CD8-positive, alpha-beta memory T cell (primary cell): ENCODE data around the gene PRRT3. TPM values are rescaled to one million over a fixed set of nuclear protein-coding genes. Genes with fewer than 3 reads are reported as not detected.
"Not testable (repeated sequence)": the region's sequence is repeated elsewhere in the genome, so short reads cannot be mapped to it uniquely, and the experiment has no call there.

Experiments
- CTCF ChIA-PET: fragments of 350-600 bp; sonication (Branson Sonifier 250); formaldehyde crosslinking; loops from one replicate; lab custom pipeline; 2021; ENCODE audit warnings: antibody characterized with exemption; lab: Charles Lee
- POLR2A ChIA-PET: fragments of 350-600 bp; sonication (Branson Sonifier 250); formaldehyde crosslinking; loops from one replicate; lab custom pipeline; 2021; ENCODE audit warnings: antibody characterized with exemption; lab: Charles Lee
- DNase-seq, 5 donors: peaks; one replicate each; pipeline versions ENCODE4 v3.0.0 to v3.0.0-alpha.2; 2020 to 2022; ENCODE audit warnings: mixed read lengths in 1 of 5
- H3K27ac ChIP-seq: one replicate; pipeline ENCODE4 v1.7.0; 2013; ENCODE audit warnings: low read depth, mild to moderate bottlenecking, low read length, moderate library complexity
- H3K27me3 ChIP-seq: 2 replicates; pipeline ENCODE4 v1.7.0; 2013; ENCODE audit warnings: low read length, mild to moderate bottlenecking; ENCODE audit not compliant: insufficient read depth, poor library complexity, severe bottlenecking
- H3K36me3 ChIP-seq: 2 replicates; pipeline ENCODE4 v1.7.0; 2013; ENCODE audit warnings: mild to moderate bottlenecking, low read length, moderate library complexity; ENCODE audit not compliant: insufficient read depth
- H3K4me1 ChIP-seq: 2 replicates; pipeline ENCODE4 v1.7.0; 2013; ENCODE audit warnings: mild to moderate bottlenecking, low read length, moderate library complexity; ENCODE audit not compliant: insufficient read depth
- H3K4me3 ChIP-seq: 2 replicates; pipeline ENCODE4 v1.7.0; 2013; ENCODE audit warnings: mild to moderate bottlenecking, low read length
- H3K9me3 ChIP-seq: 2 replicates; pipeline ENCODE4 v1.7.0; 2013; ENCODE audit warnings: mild to moderate bottlenecking, low read length
- H3K27ac Mint-ChIP-seq, 8 donors: one replicate each; pipeline ENCODE4 v1.8.0; 2020 to 2021; ENCODE audit warnings: mixed read lengths in 8 of 8, mild to moderate bottlenecking in 6 of 8, inconsistent platforms in 3 of 8, moderate library complexity in 3 of 8
- H3K27me3 Mint-ChIP-seq, 2 donors: one replicate each; pipeline ENCODE4 v1.8.0; 2020 to 2021; ENCODE audit warnings: mixed read lengths in 2 of 2, mild to moderate bottlenecking in 1 of 2, moderate library complexity in 1 of 2
- H3K36me3 Mint-ChIP-seq, 3 donors: one replicate each; pipeline ENCODE4 v1.8.0; 2020 to 2021; ENCODE audit warnings: mixed read lengths in 3 of 3, inconsistent platforms in 1 of 3, mild to moderate bottlenecking in 1 of 3
- H3K4me1 Mint-ChIP-seq, 3 donors: one replicate each; pipeline ENCODE4 v1.8.0; 2020 to 2021; ENCODE audit warnings: mixed read lengths in 3 of 3, inconsistent platforms in 1 of 3, mild to moderate bottlenecking in 1 of 3
- H3K4me3 Mint-ChIP-seq, 7 donors: one replicate each; pipeline ENCODE4 v1.8.0; 2020 to 2021; ENCODE audit warnings: mixed read lengths in 7 of 7, mild to moderate bottlenecking in 6 of 7, moderate library complexity in 4 of 7, inconsistent platforms in 2 of 7
- H3K9me3 Mint-ChIP-seq, 5 donors: one replicate each; pipeline ENCODE4 v1.8.0; 2020 to 2022; ENCODE audit warnings: mixed read lengths in 5 of 5, mild to moderate bottlenecking in 3 of 5, moderate library complexity in 2 of 5, inconsistent platforms in 1 of 5
- polyA plus RNA-seq: library from polyadenylated mRNA; unstranded; fragments of 300-500 nt; fragmentation: Illumina TruSeq; gene quantifications from one replicate; pipeline ENCODE4 v1.2.3, GENCODE V29; 2021
- total RNA-seq, 2 experiments: library from RNA; stranded (reverse); gene quantifications; one replicate each; pipeline ENCODE4 v1.2.3, GENCODE V29; 2021

The PRRT3 gene
- total and polyA plus RNA-seq, 3 experiments from 2014 or later: 5.4 to 12.3 (median 12.1) TPM

DNA sequence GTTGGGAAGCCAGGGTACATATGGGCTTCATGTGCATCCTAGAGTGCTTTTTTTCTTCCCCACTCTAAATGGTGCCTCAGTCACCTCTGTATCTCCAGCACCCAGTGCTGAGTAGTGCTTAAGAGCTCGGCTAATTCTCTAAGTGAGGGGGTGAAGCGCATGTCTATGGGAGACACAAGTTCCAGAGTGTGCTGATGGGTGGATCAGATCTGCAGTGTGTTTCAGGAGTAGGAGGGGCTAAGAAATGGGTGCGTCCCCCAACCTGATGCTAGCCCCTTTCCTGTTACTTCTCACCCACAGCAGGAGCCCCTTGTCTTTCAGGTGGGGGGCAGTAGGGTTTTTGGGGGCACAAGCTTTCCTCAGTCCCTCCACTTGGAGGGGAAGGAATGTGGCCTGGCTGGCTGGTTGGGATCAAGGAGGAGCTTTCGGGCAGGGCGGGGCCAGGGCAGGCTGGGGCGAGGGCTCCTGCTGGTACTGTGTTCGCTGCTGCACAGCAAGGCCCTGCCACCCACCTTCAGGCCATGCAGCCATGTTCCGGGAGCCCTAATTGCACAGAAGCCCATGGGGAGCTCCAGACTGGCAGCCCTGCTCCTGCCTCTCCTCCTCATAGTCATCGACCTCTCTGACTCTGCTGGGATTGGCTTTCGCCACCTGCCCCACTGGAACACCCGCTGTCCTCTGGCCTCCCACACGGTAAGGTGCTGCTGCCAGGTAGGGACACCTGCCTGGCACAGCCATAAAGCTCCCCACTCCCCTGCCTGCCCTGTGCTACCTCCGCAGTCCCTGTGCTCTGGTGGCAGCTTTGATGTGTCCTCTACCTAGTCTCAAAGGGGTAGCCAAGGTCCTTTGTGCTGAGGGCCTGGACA is 49.6 kb downstream of the PRRT3 start, which contains the start of gene IL17RE:
Gene IL17RE, plus strand, starts transcription at position 477 of the 866 bp plus-strand sequence. Its CDS starts 85 bp downstream, at position 562.
- ChIA-PET POLR2A (interaction anchor here (0.5 to 1.5 kb wide), 2 partner anchors 11 to 270 kb away, joined by 6 to 8 read pairs; no protein-coding TSS in a partner anchor), CTCF (interaction anchor here (0.6 to 2.1 kb wide), 2 partner anchors 30 to 151 kb away, joined by 3 to 5 read pairs; no protein-coding TSS in a partner anchor)
- no peaks in the 10 kb centered on the region for H3K36me3 ChIP-seq
- H3K27me3 ChIP-seq: no peaks in the 10 kb centered on the region
- DNase-seq: no peak
- no peak within 1 kb of the TSS for H3K4me3 ChIP-seq
- H3K36me3 Mint-ChIP-seq: no peaks in the 10 kb centered on the region
- H3K4me1 ChIP-seq: peaks cover 19% of the 10 kb centered on the region
- H3K9me3 Mint-ChIP-seq: no peaks in the 10 kb centered on the region
- H3K4me1 Mint-ChIP-seq: peaks cover 18 to 37% (median 29%) of the 10 kb centered on the region in 3 donors
- H3K4me3 Mint-ChIP-seq: peak within 1 kb of the TSS; percentile 52 to 88 (median 82)
- H3K27ac Mint-ChIP-seq: peak within 1 kb of the TSS; percentile 22 to 94 (median 84)
- no peaks in the 10 kb centered on the region for H3K9me3 ChIP-seq
- H3K27ac ChIP-seq: no peak within 1 kb of the TSS
- H3K27me3 Mint-ChIP-seq: no peaks in the 10 kb centered on the region

DNA sequence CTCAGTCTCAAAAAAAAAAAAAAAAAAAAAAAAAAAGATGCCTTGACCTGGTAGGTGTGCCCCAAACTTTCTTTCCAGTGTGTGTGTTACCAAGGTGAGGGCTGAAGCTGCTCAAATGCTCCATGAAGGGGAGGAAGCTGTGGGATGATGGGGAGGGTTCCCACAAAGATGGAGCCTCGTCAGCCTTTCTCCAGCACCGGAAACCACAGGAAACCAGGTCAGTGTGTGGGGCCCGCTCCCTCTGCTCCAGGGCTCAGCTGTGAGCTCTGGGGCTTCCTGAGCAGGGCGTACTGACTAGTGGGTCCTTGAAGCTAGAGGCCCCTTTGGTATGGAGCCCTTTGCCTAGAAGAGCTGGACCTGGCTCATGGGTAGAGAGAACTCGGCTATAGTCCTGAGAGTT is 50.2 kb downstream of the PRRT3 start:
- no peak overlapping the region for H3K27ac ChIP-seq
- peaks cover 18 to 37% (median 29%) of the 10 kb centered on the region in 3 donors for H3K4me1 Mint-ChIP-seq
- H3K4me3 ChIP-seq: no peak overlapping the region
- no peaks in the 10 kb centered on the region for H3K27me3 Mint-ChIP-seq
- DNase-seq: peak in 2 of 5 donors; percentile 35 to 44
- H3K4me3 Mint-ChIP-seq: peak overlapping the region in 6 of 7 donors; percentile 78 to 88 (median 82)
- POLR2A ChIA-PET: interaction anchor here (1.5 kb wide), 1 partner anchor 11 kb away, joined by 6 read pairs; no protein-coding TSS in a partner anchor
- H3K27me3 ChIP-seq: no peaks in the 10 kb centered on the region
- H3K9me3 Mint-ChIP-seq: no peaks in the 10 kb centered on the region
- H3K27ac Mint-ChIP-seq: peak overlapping the region; percentile 22 to 94 (median 84)
- H3K4me1 ChIP-seq: peaks cover 19% of the 10 kb centered on the region
- no peaks in the 10 kb centered on the region for H3K36me3 ChIP-seq
- no peaks in the 10 kb centered on the region for H3K36me3 Mint-ChIP-seq
- no peaks in the 10 kb centered on the region for H3K9me3 ChIP-seq
- CTCF ChIA-PET: interaction anchor here (0.6 to 2.1 kb wide), 2 partner anchors 31 to 150 kb away, joined by 3 to 5 read pairs; no protein-coding TSS in a partner anchor

GRCh38 chr3:9900965-9901415 is 51.2 kb downstream of the PRRT3 start:
- H3K27ac ChIP-seq, H3K27me3 Mint-ChIP-seq, H3K9me3 Mint-ChIP-seq, H3K4me3 ChIP-seq, DNase-seq, H3K27me3 ChIP-seq, H3K36me3 Mint-ChIP-seq, H3K36me3 ChIP-seq, H3K9me3 ChIP-seq: not testable (repeated sequence)
- H3K4me1 ChIP-seq: peaks cover 19% of the 10 kb centered on the region
- POLR2A ChIA-PET: interaction anchor here (1.5 kb wide), 1 partner anchor 10 kb away, joined by 6 read pairs; no protein-coding TSS in a partner anchor
- Mint-ChIP-seq H3K4me1 (peaks cover 18 to 38% (median 36%) of the 10 kb centered on the region in 3 donors), H3K27ac (peak overlapping the region in 6 of 8 donors; percentile 38 to 89 (median 81)), H3K4me3 (peak overlapping the region in 1 of 7 donors; percentile 45)
- CTCF ChIA-PET: interaction anchor here (1.2 to 2.1 kb wide), 2 partner anchors 10 to 32 kb away, joined by 3 to 5 read pairs; no protein-coding TSS in a partner anchor

- Histone ChIP-seq H3K4me3 (no peak overlapping the region), H3K4me1 (peaks cover 19% of the 10 kb centered on the region), H3K9me3 (no peaks in the 10 kb centered on the region), H3K27ac (no peak overlapping the region), H3K36me3 (no peaks in the 10 kb centered on the region), H3K27me3 (no peaks in the 10 kb centered on the region)
- Mint-ChIP-seq H3K9me3 (no peaks in the 10 kb centered on the region), H3K4me1 (peaks cover 24 to 50% (median 48%) of the 10 kb centered on the region in 3 donors), H3K27me3 (no peaks in the 10 kb centered on the region), H3K27ac (peak overlapping the region in 2 of 8 donors; percentile 29 to 58), H3K4me3 (no peak overlapping the region), H3K36me3 (peaks cover 3 to 6% (median 6%) of the 10 kb centered on the region in 3 donors)
- ChIA-PET POLR2A (interaction anchor here (0.7 kb wide), 1 partner anchor 169 kb away, joined by 4 read pairs; no protein-coding TSS in a partner anchor), CTCF (no interaction called here)
- no peak for DNase-seq
Measured at GRCh38 chr3:9899289-9899791, 52.9 kb downstream of the PRRT3 start.

DNA sequence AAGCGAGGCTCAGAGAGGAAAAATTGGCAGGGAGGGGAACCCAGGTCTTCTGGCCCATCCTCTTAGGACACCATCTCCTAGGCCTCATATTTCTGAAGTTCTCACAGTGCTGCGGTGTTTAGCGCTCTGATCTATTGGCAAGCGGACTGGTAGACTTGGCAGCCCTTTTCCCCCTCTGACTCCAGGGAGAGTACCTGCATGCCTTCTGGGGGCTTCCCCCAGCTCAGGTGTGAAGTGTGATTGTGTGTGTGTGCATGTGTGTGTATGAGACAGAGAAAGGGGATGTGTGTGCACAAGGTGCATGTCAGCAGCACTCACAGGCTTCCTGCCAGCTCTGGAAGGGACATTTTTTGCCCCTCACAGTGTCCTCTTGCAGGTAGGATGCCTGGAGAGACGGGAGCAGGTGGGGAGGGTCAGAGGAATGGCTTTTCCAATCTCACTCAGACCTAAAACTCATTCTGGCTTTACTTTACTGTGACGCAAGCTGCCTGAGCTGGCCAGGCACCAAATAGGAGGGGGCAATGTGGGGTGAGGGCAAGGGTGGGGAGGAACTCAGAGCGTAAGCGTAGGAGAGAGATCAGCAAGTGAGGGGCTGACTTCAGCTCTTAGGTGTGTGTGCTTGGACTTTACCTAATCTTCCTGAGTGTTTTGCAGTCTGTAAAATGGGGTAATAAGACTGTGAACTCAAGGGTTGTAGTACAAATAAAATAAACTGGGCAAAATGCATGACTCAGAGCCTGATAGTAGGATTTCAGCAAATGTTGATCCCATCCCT is 53.6 kb downstream of the PRRT3 start:
- no peaks in the 10 kb centered on the region for H3K27me3 ChIP-seq
- no peak overlapping the region for H3K27ac ChIP-seq
- no peaks in the 10 kb centered on the region for H3K27me3 Mint-ChIP-seq
- H3K9me3 ChIP-seq: no peaks in the 10 kb centered on the region
- no peaks in the 10 kb centered on the region for H3K9me3 Mint-ChIP-seq
- H3K36me3 Mint-ChIP-seq: peaks cover 3 to 13% (median 7%) of the 10 kb centered on the region in 3 donors
- peaks cover 19% of the 10 kb centered on the region for H3K4me1 ChIP-seq
- H3K27ac Mint-ChIP-seq: peak overlapping the region; percentile 40 to 86 (median 80)
- POLR2A ChIA-PET: no interaction called here
- no peak for DNase-seq
- no peak overlapping the region for H3K4me3 ChIP-seq
- H3K4me1 Mint-ChIP-seq: peaks cover 28 to 54% (median 52%) of the 10 kb centered on the region in 3 donors
- H3K4me3 Mint-ChIP-seq: peak overlapping the region in 1 of 7 donors; percentile 29
- H3K36me3 ChIP-seq: no peaks in the 10 kb centered on the region
- CTCF ChIA-PET: no interaction called here

GRCh38 chr3:9897408-9898372 is 54.5 kb downstream of the PRRT3 start:
- Histone ChIP-seq H3K4me1 (peaks cover 12% of the 10 kb centered on the region), H3K9me3 (no peaks in the 10 kb centered on the region), H3K36me3 (peaks cover 7% of the 10 kb centered on the region), H3K4me3 (no peak overlapping the region), H3K27me3 (no peaks in the 10 kb centered on the region), H3K27ac (no peak overlapping the region)
- ChIA-PET CTCF (no interaction called here), POLR2A (no interaction called here)
- Mint-ChIP-seq H3K27me3 (no peaks in the 10 kb centered on the region), H3K27ac (peak overlapping the region; percentile 8 to 86 (median 78)), H3K4me3 (peak overlapping the region in 1 of 7 donors; percentile 29), H3K36me3 (peaks cover 3 to 22% (median 14%) of the 10 kb centered on the region in 3 donors), H3K9me3 (no peaks in the 10 kb centered on the region), H3K4me1 (peaks cover 26 to 53% (median 53%) of the 10 kb centered on the region in 3 donors)
- DNase-seq: no peak
